WERI-Rb-1 (cell line): Measurements from ENCODE around the gene ABCC5.

ENCODE experiments used
- DNase-seq: peaks from one replicate; pipeline ENCODE4 v3.0.0-alpha.2; 2020
- H3K27ac ChIP-seq: fragments of 250-450 bp; sonication (Bioruptor Pico); 2 replicates; pipeline ENCODE4 v1.5.1; 2020; ENCODE audit warnings: mild to moderate bottlenecking, moderate library complexity
- H3K27me3 ChIP-seq: fragments of 250-450 bp; sonication (Bioruptor Pico); 2 replicates; pipeline ENCODE4 v1.5.1; 2021; ENCODE audit warnings: mild to moderate bottlenecking, low read depth, moderate library complexity; ENCODE audit not compliant: insufficient read depth, severe bottlenecking
- H3K36me3 ChIP-seq: fragments of 250-450 bp; sonication (Bioruptor Pico); 2 replicates; pipeline ENCODE4 v1.5.1; 2020; ENCODE audit warnings: mild to moderate bottlenecking, moderate library complexity
- H3K4me3 ChIP-seq: 2 replicates; pipeline ENCODE4 v1.5.1; 2011; ENCODE audit warnings: low read depth, mild to moderate bottlenecking, control low read depth, low read length
- H3K9me3 ChIP-seq: fragments of 250-450 bp; sonication (Bioruptor Pico); 2 replicates; pipeline ENCODE4 v1.5.1; 2021; ENCODE audit warnings: mild to moderate bottlenecking, moderate library complexity; ENCODE audit not compliant: severe bottlenecking
- TF ChIP-seq, protein P1 (sequence below): IDR thresholded peaks from 2 replicates; pipeline ENCODE4 v1.5.1; 2011; ENCODE audit warnings: low read depth, mild to moderate bottlenecking, control low read depth, inconsistent platforms, low read length

The ABCC5 gene

DNA sequence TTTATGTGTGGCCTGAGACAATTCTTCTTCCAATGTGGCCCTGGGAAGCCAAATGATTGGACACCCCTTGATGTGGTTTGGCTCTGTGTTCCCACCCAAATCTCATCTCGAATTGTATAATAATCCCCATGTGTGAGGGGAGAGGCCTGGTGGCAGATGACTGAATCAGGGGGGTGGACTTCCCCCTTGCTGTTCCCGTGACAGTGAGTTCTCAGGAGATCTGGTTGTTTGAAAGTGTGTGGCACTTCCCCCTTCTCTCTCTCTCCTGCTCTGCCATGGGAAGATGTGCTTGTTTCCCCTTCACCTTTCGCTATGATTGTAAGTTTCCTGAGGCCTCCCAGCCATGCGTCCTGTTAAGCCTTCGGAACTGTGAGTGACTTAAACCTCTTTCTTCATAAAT is 72.9 kb downstream of the ABCC5 start:
- H3K9me3 ChIP-seq: no peaks in the 10 kb centered on the region

DNA sequence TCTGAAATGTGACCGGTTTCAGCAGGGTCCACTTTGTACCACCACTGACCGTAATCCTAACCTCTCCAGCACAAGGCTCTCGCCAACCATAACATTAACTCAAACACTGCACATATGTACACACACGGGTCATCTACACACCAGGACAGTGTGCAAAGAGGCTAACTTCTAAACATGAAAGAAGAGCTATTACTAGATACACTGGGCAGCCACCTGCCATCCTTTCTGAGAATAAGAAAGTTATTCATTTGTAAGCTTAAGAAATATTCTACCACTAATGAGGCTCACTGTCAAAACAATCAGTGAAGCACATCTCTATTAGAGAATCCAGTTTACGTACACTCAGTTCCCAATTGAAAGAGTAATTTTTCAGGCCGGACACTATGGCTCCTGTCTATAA is 73.9 kb downstream of the ABCC5 start:
- TF ChIP-seq, protein P1, sequence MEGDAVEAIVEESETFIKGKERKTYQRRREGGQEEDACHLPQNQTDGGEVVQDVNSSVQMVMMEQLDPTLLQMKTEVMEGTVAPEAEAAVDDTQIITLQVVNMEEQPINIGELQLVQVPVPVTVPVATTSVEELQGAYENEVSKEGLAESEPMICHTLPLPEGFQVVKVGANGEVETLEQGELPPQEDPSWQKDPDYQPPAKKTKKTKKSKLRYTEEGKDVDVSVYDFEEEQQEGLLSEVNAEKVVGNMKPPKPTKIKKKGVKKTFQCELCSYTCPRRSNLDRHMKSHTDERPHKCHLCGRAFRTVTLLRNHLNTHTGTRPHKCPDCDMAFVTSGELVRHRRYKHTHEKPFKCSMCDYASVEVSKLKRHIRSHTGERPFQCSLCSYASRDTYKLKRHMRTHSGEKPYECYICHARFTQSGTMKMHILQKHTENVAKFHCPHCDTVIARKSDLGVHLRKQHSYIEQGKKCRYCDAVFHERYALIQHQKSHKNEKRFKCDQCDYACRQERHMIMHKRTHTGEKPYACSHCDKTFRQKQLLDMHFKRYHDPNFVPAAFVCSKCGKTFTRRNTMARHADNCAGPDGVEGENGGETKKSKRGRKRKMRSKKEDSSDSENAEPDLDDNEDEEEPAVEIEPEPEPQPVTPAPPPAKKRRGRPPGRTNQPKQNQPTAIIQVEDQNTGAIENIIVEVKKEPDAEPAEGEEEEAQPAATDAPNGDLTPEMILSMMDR: no peak
- H3K4me3 ChIP-seq: no peak overlapping the region
- peaks cover 29% of the 10 kb centered on the region for H3K36me3 ChIP-seq
- H3K9me3 ChIP-seq: no peaks in the 10 kb centered on the region
- H3K27ac ChIP-seq: no peak overlapping the region
- H3K27me3 ChIP-seq: no peaks in the 10 kb centered on the region
- no peak for DNase-seq

More for the DNA sequence above, 72.9 kb downstream of the ABCC5 start:
- DNase-seq: no peak
- Histone ChIP-seq H3K36me3 (peaks cover 33% of the 10 kb centered on the region), H3K27me3 (no peaks in the 10 kb centered on the region), H3K27ac (no peak overlapping the region), H3K4me3 (no peak overlapping the region)
- TF ChIP-seq, protein P1: no peak

DNA sequence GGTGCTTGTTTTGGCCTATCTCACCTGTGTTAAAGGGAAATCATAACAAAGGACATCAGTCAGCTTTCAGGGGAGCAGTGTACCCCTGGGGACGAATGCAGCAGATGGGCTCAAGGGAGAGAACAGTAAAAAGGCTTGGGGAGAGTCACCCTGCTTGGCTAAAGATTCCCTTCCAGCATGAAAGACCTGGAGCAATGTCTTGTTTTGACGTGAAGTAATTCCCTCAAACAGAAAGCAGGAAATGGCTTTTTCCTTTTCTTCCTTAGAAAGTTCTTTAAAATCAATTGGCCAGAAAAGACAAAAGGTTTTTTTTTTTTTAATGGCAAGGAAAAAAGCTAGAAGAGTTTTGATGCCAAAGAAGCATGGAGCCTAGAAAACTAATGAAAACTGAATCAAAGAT is 76.5 kb downstream of the ABCC5 start:
- DNase-seq: no peak
- TF ChIP-seq, protein P1: no peak
- peaks cover 36% of the 10 kb centered on the region for H3K36me3 ChIP-seq
- H3K9me3 ChIP-seq: no peaks in the 10 kb centered on the region
- no peaks in the 10 kb centered on the region for H3K27me3 ChIP-seq
- H3K27ac ChIP-seq: no peak overlapping the region
- no peak overlapping the region for H3K4me3 ChIP-seq

DNA sequence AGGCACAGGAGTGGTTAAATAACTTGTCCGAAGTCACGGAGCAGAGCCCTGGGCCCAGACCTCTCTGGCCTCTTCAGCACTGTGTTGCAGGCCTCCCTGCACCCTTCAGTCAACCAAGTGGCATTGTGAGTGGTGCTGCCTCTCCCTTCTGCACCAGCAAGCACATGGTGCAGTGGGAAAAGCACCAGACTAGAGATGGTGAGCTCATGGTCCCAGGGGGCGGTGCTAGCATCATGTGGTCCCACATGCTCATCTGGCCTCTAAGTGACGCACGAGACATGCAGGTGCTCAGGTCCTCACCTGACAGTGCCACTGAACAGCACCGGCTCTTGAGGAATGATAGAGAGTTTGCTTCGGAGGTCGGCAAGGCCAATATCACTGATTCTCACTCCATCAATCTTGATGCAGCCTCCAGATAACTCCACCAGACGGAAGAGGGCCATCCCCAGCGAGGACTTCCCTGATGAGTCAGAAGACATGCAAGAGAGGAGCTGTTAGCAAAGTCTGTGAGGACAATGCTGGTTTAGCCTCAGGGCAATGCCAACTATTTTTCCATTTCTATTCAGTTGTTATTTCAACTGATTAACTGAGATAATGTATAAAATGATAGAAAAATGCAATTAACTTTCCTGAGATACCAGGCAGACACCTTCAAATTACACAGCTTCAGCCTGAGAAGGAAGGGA is 79.9 kb downstream of the ABCC5 start:
- TF ChIP-seq, protein P1: no peak
- H3K27ac ChIP-seq: no peak overlapping the region
- no peak overlapping the region for H3K4me3 ChIP-seq
- no peak for DNase-seq
- H3K9me3 ChIP-seq: no peaks in the 10 kb centered on the region
- H3K36me3 ChIP-seq: peaks cover 26% of the 10 kb centered on the region
- H3K27me3 ChIP-seq: no peaks in the 10 kb centered on the region

DNA sequence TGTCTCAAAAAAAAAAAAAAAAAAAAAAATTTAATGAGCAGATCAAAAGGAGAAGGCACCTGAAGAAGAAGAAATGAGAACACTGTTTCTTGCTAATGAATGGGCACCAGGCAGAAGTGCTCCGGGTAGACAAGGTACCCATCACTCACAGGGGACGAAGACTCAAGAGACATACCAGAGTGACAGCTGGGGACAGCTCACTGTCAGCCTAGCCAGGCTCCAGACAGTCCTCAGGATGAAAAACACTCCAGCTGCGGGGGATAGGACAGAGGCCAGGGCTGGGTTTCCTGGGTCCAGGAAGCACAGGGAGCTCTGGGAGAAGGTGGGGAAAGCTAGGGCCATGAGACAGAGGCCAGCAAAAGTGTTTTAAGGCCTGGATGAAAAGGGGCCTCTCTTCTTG is 84.5 kb downstream of the ABCC5 start:
- H3K27me3 ChIP-seq: no peaks in the 10 kb centered on the region
- H3K27ac ChIP-seq: no peak overlapping the region
- no peak overlapping the region for H3K4me3 ChIP-seq
- H3K36me3 ChIP-seq: peaks cover 26% of the 10 kb centered on the region
- TF ChIP-seq, protein P1: no peak
- H3K9me3 ChIP-seq: no peaks in the 10 kb centered on the region
- DNase-seq: no peak

DNA sequence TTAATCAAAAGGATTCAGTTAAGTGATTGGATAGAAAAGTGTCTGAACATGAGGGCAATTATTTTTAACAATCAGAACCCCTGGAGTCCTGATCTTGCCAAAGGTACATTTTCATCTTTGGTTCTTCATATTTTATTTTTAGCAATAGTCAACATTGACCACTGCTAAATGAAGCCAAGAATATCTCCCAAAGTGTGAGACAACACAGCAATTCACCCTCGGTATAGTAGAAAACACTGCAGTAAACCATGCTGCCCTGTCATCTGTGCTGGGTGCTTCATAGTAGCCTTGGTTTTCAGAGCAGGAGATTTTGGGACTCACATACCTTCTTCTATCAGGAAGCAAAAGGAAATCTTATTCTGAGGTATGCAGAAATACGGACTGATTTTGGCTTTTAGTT is 85.8 kb downstream of the ABCC5 start:
- Histone ChIP-seq H3K4me3 (no peak overlapping the region), H3K36me3 (peaks cover 15% of the 10 kb centered on the region), H3K27ac (no peak overlapping the region), H3K27me3 (no peaks in the 10 kb centered on the region), H3K9me3 (no peaks in the 10 kb centered on the region)
- TF ChIP-seq, protein P1: no peak
- DNase-seq: no peak
